Measurements from ENCODE around the gene SCN5A. TPM values are rescaled to one million over a fixed set of nuclear protein-coding genes. Genes with fewer than 3 reads are reported as not detected.

SCN5A gene
- total and polyA plus RNA-seq, 2 of the 8 experiments (the other 6 are each of a cell fraction or from before 2014, with no cell fraction given): 4.8 to 11.4 TPM

GRCh38 chr3:38583688-38584087, 65.8 kb downstream of the SCN5A start (continued):
- no peak for TF ChIP-seq CEBPB (IDR thresholded peaks at IDR 0.05; ENCODE audit: low read depth, low read length)
